OCI-LY7 (cell line): ENCODE results near the gene PCSK7.

Experiments
- CTCF ChIP-seq: fragments of 200-600 bp; sonication (generic); conservative IDR thresholded peaks from 2 replicates; pipeline ENCODE4 v1.5.1; 2014; ENCODE audit warnings: mild to moderate bottlenecking, antibody characterized with exemption, low read length, moderate library complexity, mixed read lengths
- EZH2phosphoT487 ChIP-seq: fragments of 200-600 bp; sonication (generic); IDR thresholded peaks from 2 replicates; pipeline ENCODE4 v1.6.1; 2018; ENCODE audit warnings: low read depth, borderline replicate concordance, mild to moderate bottlenecking, mixed run types, antibody characterized with exemption, low read length, moderate library complexity, mixed read lengths

GRCh38 chr11:117204283-117205080 lies 27.4 kb downstream of the PCSK7 start:
- TF ChIP-seq CTCF: no peak
- no peak for TF ChIP-seq EZH2phosphoT487
